ENCODE results near the gene TTC19.
A peak's percentile ranks its signal among the peaks of the same experiment; 100 is the strongest.

Gene TTC19, protein sequence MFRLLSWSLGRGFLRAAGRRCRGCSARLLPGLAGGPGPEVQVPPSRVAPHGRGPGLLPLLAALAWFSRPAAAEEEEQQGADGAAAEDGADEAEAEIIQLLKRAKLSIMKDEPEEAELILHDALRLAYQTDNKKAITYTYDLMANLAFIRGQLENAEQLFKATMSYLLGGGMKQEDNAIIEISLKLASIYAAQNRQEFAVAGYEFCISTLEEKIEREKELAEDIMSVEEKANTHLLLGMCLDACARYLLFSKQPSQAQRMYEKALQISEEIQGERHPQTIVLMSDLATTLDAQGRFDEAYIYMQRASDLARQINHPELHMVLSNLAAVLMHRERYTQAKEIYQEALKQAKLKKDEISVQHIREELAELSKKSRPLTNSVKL

DNA sequence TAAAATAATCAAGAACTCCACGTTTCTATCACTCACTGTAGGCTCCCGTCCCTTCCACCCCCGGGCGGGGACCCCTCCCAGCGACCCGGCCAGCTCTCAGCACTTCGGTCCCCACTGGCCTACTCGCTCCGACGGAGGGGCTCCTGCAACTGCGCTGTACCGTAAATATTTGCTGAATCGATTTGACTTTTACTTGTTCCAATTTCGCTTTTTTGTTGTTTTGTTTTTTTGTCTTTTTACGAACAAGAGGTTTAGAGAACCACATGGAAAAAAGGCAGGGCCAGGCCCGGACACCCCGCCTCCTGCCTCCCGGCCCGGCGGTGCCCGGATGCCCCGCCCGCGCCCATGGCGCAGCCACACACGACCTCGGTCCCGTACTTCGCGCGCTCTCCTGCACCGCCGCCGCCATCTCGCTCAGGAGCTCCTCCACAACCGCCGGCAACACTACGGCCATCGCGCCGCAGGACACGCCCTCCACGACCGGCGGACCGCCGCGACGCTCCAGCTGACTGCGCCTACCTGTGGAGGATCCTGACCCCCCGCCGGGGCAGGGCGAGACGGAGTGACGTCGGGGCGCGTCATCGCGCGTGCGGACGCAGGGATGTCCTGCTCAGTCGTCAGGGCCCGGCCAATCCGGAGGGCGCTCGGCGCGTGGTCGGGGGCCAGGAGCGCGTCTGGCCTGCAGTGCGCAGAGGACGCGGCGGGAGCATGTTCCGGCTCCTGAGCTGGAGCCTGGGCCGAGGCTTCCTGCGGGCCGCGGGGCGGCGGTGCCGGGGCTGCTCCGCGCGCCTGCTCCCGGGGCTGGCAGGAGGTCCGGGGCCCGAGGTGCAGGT, at the start of gene TTC19, which contains the start of gene ZSWIM7:
Gene TTC19 (plus strand): TSS at position 684 of the 833 bp plus-strand sequence. CDS start 25 bp downstream, at position 709.
Gene ZSWIM7 (minus strand): TSS at position 564 of the 833 bp plus-strand sequence. CDS start 110 bp downstream, at position 454.
- DNase-seq (ENCODE audit: low read depth, low spot score), result peak; percentile 79

DNA sequence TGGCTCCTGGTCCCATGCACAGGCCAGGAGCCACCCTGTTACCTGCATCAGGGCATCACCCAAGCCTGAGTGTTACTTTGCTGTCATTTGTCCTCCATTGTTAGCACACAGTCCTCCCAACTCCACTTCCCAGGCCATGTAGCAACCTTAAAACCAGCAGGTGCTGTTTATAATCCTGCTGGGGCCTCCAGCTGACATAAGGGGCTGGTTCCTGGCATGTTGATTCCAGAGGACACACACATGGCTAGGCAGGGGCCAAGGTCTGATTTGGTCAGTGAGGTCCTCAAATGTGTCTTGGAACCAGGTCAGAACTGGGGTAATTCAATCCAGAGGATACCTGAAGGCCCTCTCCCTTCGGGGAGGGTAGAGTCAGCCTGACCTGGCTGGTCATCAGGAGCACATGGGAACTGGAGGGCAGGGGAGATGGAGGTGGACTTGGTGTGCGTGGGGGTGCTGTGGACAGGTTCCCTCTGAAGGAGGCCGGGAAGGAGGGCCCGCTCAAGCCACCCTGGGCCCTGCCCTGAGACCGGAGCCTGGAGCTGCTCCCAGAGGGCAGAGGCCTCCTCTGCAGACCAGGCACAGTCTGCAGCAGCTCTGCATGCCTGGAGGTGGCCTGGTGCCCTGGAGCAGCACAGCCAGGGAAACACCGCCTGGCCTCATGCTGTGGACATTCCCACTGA, 48.1 kb upstream of the TTC19 start:
- no peak for DNase-seq (ENCODE audit: low read depth, low spot score)

DNA sequence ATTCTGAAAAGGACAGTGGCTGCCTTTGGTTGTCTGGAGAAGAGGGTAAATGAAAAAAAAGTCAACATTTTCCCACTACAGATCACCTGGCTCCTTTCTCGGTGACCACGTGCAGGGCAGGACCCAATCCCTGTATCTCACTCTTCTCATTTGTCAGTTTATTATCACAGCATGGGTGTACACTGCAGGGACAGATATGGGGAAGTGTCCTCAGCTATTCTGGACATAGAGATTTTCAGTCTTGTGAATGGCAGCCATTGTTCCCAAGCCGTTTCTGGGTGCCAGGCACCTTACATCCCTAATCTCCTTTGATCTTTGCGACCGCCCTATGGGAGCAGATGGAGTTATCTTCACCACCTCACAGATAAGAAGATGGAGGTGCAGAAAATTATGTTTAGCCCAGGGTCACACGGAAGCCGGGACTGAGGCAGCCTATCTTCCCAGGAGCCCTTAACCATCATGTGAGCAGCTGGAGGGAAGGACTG, 47.5 kb upstream of the TTC19 start:
- DNase-seq (ENCODE audit: low read depth, low spot score), result no peak

DNA sequence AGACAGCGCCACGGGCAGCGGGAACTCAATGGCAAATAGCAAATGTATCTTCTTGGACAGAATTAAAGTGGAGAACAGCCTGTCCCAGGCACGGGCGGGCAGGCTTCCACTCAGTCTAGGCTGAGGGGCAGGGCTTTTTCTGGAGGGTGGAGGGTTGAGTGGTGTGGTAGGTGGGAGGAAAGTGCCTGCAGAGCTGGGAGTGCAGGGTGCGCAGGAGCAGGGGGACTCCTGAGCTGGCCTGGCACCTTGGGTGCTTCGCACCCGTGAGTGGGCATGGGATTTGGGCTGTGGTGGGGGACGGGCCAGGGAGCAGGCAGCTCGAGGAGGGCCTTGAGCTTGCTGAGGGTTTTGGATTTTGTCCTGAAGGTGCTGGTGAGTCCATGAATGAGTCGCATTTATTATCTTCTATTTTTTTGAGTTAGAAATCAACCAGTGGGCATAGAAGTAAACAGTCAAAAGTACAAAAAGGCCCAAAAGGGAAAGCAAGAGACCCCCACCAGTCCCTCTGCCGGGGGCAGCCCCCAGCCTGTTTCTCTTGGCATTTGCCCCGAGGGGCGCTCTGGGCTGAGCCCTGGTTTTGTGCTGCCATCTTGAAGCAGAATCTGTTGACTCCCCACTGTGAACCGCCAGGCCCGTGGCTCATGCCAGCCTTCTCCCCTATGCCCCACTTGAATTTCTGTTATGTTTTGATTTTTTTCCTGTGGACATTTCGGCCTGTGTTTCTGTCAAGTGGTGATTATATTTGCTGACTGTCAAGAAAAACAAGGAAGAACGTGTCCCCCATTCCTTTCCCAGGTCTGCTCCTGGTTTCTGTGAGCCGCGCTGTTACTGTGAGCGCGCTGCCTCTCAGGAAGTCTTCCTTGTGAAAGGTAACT, 46.5 kb upstream of the TTC19 start:
- no peak for DNase-seq (ENCODE audit: low read depth, low spot score)

DNA sequence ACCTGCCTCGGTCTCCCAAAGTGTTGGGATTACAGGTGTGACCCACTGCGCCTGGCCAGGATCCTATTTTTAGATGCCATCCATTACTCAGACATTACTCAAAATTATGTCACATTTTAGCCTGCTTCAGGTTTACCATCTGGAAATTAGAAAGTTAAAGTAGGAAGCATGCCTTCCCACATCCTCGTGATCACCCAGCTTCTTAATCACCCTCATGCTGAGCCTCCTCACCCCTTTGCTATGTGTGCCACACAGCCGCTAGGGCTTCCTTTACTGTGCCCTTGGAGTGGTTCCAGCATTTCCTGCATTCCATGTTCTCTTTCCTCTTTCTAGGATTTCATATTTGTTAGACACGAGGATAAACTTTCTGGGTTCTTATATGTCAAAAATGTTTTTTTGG, 45.4 kb upstream of the TTC19 start:
- DNase-seq (ENCODE audit: low read depth, low spot score), result no peak

DNA sequence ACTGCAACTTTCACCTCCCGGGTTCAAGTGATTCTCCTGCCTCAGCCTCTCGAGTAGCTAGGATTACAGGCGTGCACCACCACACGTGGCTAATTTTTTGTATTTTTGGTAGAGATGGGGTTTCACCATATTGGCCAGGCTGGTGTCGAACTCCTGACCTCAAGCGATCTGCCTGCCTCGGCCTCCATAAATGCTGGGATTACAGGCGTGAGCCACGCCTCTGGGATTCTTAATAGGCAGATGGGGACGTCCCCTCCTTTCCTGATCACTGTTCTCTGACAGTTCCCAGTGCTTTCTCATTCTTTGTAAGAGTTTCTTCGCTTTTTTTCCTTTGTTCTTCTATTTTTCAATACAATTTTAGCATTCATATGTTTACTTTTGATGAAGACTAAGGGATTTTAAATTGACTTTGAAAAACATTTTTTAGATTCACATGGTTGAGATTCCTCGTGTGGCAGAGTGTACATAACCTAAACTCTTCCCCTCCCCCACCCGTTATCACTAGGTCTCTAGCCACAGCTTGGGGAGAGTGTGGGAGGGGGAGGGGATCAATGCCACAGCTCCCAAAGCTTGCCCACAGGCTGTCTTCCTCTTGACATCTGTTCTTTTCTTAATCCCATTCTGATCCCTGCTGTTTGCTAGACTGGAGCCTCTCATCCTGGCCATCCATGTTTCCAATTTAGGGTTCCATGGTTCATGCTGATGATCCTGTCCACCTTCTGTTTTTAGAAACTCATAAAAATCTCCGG, 43.7 kb upstream of the TTC19 start:
- DNase-seq (ENCODE audit: low read depth, low spot score), result no peak

DNA sequence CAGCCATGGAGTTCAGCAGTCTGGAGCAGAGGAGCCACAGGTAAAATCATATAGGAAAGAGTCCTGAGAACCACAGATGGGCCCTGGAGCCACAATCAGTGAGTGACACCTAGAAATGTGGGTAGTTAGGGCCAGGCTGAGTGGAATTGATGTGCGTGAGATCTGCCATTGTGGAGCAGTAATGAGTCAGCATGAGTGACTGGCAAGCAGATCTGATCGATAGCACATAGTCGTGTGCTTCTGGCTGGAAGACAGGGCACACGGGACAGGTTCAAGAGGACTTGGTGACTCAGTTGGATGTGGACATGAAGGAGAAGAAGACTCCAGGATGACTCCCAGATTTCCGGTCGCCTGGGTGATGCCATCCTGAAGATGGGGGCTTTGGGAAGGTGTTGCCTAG, 42.4 kb upstream of the TTC19 start:
- DNase-seq (ENCODE audit: low read depth, low spot score), result no peak

DNA sequence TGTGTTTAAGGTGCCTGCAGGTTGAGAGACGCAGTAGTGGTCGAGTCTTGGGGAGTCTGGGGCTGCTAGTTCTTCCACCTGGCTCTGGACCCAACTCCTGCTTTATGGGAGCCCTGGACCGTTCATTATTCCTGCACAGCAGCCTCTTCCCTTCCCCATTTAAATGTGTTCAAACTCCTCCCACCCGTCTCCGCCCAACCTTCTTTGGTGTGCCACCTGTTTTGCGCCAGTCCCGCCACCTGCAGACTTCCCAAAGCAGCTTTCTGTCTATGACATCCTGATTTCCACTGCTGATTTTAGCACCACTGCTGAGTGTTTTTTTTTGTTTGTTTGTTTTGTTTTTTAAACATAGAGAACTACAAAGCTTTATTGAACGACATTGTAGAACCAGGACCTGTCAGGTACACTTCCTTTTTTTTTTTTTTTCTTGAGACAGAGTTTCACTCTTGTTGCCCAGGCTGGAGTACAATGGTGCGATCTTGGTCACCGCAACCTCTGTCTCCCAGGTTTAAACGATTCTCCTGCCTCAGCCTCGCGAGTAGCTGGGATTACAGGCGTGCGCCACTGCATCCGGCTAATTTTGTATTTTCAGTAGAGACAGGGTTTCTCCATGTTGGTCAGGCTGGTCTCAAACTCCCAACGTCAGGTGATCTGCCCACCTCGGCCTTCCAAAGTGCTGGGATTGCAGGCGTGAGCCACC, 41.9 kb upstream of the TTC19 start:
- DNase-seq (ENCODE audit: low read depth, low spot score), result no peak

DNA sequence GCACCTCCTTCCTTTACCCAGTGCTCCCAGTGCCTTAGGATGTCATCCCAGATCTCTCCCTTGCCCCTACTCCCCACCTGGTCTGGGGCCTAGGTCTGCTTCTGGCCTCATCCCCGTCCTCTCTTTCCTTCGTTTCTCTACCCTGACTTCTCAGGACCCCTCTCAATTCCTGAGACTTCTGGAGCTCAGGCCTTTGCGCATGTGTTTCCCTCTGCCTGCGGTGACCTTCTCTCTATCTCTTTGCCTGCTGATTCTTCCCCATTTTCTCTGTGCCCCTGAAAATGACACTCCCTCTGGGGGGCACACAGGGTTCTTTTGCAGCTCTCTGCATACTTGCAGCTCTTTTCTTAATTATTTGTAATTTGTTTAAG, 41.2 kb upstream of the TTC19 start:
- DNase-seq (ENCODE audit: low read depth, low spot score), result no peak

DNA sequence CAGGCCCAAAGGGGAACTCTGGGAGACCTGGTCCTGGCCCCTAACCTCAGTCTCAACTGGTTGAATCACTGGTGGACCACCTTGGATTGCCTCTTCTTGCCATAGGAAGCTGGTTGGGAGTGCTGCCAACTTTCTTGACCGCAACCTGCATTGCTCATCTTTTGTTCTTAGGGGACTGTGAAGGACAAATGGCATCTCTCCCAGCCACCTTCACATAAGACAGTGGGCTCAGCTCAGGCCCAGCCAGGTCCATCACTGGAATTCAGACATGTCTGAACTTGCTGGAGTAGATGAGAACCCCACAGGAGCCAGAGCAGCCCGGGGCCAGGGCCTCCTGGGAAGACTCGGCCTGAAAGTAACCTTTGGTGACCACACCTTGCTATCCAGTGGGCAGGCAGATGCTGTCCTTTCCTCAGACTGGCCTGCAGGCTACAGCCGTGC, 35.9 kb upstream of the TTC19 start:
- no peak for DNase-seq (ENCODE audit: low read depth, low spot score)

DNA sequence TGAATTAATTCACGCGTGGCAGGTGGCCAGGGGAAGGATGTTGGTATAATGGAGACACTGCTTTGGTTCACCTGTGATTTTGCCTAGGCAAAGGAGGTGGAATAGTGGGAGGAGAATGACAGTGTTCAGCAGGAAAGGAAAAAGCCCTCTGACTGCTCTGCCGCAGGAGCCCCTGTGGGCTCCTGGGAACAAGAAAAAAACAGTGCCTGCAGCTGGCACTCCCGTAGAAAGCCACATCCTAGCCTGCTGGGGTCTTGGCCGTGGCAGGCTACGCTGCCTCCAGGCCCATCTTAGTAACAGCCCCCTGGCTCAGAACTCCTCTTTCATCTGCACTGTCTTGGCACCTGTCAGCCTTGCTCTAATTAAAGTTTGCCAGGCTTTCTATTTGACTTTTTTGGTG, 34.1 kb upstream of the TTC19 start:
- no peak for DNase-seq (ENCODE audit: low read depth, low spot score)

DNA sequence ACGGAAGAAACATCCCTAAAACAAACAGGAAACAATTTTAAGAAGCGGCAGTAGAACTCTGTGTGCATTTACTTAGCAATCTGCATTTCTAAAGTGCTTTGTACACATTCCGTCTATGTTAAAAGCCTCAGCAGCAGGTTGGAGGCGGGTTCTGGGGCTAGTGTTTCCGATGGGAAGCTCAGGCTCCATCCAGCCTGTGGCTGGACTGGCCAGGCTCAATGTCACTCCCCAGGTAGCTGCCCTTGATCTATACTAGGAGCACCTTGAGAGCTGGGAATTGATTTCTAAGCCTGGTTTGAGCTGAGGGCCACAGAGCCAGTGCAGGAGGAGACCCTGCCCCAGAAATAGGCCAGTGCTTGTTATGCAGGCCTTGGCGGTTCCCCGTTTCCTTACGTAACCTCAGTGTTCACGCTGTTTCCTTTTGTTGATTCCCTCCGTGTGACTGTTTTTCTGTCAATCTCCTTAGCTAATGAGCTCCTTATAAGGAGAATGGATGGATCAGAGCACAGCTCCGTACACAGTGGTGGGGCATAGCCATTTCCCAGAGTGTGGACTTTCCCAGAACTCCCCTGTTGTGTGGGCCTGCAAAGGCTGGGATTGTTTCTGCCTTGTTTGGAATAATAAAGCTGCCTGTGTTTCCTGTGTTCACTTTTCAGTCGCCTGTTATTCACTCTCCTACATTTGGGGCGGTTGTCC, 33.3 kb upstream of the TTC19 start:
- no peak for DNase-seq (ENCODE audit: low read depth, low spot score)

DNA sequence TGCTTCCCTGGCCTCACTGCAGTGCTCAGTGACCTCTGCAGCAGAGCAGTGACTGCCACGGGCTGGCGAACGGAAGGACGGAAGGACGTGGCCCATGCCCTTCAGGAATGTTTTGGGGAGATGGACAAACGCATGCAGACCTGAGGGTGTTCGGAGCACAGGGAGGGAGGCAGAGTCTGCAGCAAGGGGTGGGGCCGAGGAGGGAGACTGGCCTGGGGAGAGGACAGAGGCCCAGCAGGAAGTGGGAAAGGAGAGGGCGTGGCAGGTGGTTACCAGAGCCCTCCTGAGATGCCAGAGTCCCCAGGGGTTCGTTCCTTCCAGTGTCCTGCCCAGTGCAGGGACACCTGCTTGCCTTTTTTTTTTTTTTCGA, 32.8 kb upstream of the TTC19 start:
- DNase-seq (ENCODE audit: low read depth, low spot score), result no peak

DNA sequence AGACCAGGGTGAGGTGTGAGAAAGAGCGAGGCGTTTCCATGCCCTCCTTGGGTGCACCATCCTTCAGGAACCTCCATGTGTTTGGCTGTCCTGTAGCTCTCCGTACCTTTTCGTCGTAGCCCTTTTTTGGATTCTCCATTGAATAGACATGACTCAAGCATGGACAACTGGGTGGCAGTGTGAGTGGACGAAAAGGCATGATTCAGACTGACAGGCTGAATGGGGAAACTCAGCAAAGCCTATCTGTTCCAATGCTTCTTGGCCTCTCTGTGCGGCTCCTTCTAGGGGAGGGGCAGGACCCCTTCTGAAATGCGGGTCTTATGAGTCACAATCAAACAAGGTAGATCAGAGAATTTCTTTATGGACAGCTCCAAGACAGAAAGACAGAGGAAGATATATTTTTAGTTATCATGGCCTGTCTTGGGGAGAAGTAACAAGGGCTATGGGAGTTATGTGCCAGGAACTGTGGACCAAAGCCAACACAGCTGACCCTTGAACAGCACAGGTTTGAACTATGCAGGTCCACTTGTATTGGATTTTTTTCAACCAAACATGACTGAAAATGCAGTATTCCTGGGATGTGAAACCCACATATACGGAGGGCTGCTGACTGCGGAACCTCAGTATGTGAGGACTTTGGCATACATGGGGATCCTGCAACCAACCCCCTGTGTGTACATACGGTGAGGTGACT, 31.8 kb upstream of the TTC19 start:
- DNase-seq (ENCODE audit: low read depth, low spot score), result no peak

DNA sequence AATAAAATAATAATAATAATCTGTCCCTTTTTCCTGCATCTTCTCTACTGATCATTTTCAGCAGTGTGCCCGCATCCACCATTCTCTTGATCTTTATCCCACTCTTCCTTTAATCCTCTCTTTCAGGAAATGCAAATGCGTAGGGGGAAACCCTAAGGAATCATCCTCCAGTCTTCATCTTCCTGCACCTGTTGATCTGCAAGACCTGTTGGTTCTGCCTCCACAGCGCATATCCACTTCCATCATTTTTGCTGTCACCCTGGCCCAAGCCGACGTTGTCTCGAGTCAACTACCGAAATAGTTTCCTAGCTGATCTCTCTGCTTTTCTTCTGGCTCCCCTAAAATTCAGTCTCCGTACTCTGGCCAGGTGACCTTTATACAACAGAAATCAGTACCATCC, 30.2 kb upstream of the TTC19 start:
- DNase-seq (ENCODE audit: low read depth, low spot score), result no peak

DNA sequence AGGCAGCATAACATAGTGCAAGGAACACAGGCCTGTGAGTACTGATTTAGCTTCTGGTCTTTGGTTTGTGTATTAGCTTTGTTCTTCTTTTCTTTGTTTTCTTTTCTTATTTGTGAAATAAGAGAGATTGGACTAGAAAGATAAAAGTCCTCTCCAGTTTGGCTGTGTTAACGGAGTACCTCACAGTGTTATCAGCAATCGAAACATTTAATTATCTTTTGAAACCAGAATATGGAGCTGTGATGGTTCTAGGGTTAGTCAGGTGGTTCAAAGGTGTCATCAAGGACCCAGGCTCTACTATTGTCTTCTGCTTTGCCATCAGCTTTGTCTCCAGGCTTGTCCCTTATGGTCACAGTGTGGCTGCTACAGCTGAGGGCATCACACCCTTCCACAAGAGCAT, 29.1 kb upstream of the TTC19 start:
- no peak for DNase-seq (ENCODE audit: low read depth, low spot score)

DNA sequence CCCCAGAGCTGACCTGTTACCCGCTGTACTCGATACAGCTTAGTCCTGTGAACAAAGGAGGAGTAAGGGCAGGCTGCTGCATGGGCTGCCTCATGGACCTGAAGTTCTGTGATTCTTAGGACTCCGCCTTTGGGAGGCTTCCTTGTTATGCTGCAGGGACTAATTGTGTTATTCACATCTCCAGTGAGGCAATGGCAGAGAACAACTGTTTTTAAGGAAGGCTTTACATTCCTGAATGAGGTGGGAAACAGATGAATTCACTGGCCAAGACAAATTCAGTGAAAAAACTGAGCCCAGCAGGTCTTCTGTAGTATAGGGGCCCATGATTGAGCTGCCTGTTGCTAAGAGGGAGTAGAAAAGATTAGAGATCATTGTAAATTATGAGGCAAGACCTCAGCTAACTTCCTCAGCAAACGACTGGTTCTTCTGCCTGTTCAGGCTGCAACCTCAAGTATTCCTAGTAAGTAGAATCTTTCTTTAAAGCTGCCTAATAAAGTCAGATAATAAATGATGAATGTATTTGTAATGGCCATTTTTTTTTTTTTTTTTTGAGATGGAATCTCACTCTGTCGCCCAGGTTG, 28.4 kb upstream of the TTC19 start:
- no peak for DNase-seq (ENCODE audit: low read depth, low spot score)

DNA sequence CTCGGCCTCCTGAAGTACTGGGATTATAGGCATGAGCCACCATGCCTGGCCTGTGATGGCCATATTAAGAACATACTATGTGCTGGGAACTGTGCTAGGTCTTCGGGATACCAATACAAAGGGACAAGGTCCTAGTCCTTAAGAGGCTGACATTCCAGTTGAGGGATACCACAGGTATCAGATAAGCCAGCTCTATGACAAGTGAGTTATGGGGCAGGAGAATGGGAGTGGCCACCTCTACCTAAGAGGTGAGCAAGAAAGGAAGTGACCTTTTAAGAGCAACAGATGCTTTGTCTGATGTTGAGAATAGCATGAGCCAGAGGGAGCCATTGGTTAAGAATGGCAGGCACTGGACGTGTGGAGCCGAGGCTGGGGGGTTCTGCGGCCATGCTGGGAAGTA, 27.7 kb upstream of the TTC19 start:
- DNase-seq (ENCODE audit: low read depth, low spot score), result no peak

Data from activated CD4-positive, CD25-positive, alpha-beta regulatory T cell treated with anti-CD3 and anti-CD28 coated beads, Interleukin-2, amount 50 U/mL, for 16 hours (primary cell).